HG03432 (cell line): Measurements from ENCODE around the gene CIAO3.
"Not testable (repeated sequence)": the region's sequence is repeated elsewhere in the genome, so short reads cannot be mapped to it uniquely, and the experiment has no call there.

Experiments used
- ATAC-seq: cut with Tn5 transposase; IDR thresholded peaks from one replicate; pipeline ENCODE4 v1.9.1; 2021; ENCODE audit warnings: mild to moderate bottlenecking, moderate library complexity; ENCODE audit not compliant: unreplicated experiment

CIAO3 gene

GRCh38 chr16:760545-761343, 19.9 kb upstream of the CIAO3 start, which contains the start of gene MSLN:
Gene MSLN (plus strand): TSS chr16:760734. CDS start chr16:762681, 1,947 bp downstream.
- no peak for ATAC-seq

GRCh38 chr16:760065-760464, 19.3 kb upstream of the CIAO3 start:
- no peak for ATAC-seq

GRCh38 chr16:759110-759910, 18.5 kb upstream of the CIAO3 start:
- no peak for ATAC-seq

- no peak for ATAC-seq
Measured at GRCh38 chr16:756428-756827, 15.6 kb upstream of the CIAO3 start.

GRCh38 chr16:754656-755055, 13.9 kb upstream of the CIAO3 start:
- no peak for ATAC-seq

- ATAC-seq = not testable (repeated sequence)
Measured at GRCh38 chr16:754121-754607, 13.4 kb upstream of the CIAO3 start.

GRCh38 chr16:752007-752312, 11.2 kb upstream of the CIAO3 start:
- ATAC-seq = no peak

GRCh38 chr16:751152-752006, 10.6 kb upstream of the CIAO3 start:
- ATAC-seq = no peak

- no peak for ATAC-seq
Measured at GRCh38 chr16:750485-750884, 9.7 kb upstream of the CIAO3 start.

GRCh38 chr16:749010-749409, 8.2 kb upstream of the CIAO3 start:
- ATAC-seq = no peak

GRCh38 chr16:747978-748746, 7.4 kb upstream of the CIAO3 start:
- ATAC-seq = no peak

GRCh38 chr16:746637-747036, 5.8 kb upstream of the CIAO3 start:
- ATAC-seq = no peak

GRCh38 chr16:745739-746138, 4.9 kb upstream of the CIAO3 start:
- ATAC-seq = no peak

- ATAC-seq = no peak
Measured at GRCh38 chr16:743794-744500, 3.1 kb upstream of the CIAO3 start.

- not testable (repeated sequence) for ATAC-seq
Measured at GRCh38 chr16:742894-743293, 2.1 kb upstream of the CIAO3 start.

GRCh38 chr16:741986-742629, 1.3 kb upstream of the CIAO3 start:
- no peak for ATAC-seq

- ATAC-seq = peak; percentile 17
Measured at GRCh38 chr16:740459-740763, 386 bp downstream of the CIAO3 start.

GRCh38 chr16:739560-740458, 988 bp downstream of the CIAO3 start:
- no peak for ATAC-seq
